Measurements from ENCODE around the gene ARHGEF38. TPM values are rescaled to one million over a fixed set of nuclear protein-coding genes. Genes with fewer than 3 reads are reported as not detected.

The ARHGEF38 gene
- total RNA-seq, 1 donor from 2014 or later = not detected

GRCh38 chr4:105677709-105678108 lies 125.3 kb downstream of the ARHGEF38 start:
- no peak for DNase-seq (ENCODE audit: low read depth)
- no peak overlapping the region for H3K4me3 Mint-ChIP-seq (ENCODE audit: unreplicated experiment)
- H3K27ac Mint-ChIP-seq (ENCODE audit: unreplicated experiment) = no peak overlapping the region
- Histone ChIP-seq H3K9ac (ENCODE audit: low read length) (no peak overlapping the region), H3K36me3 (ENCODE audit: insufficient read depth, low read length) (peaks cover 6% of the 10 kb centered on the region), H3K27ac (ENCODE audit: low read depth, low read length) (no peak overlapping the region), H3K4me2 (ENCODE audit: low read length) (no peak overlapping the region), H4K20me1 (ENCODE audit: insufficient read depth, low read length) (no peaks in the 10 kb centered on the region), H3K4me3 (ENCODE audit: insufficient read depth, low read depth, low read length) (no peak overlapping the region), H3K27me3 (ENCODE audit: insufficient read depth, low read length) (no peaks in the 10 kb centered on the region), H3K79me2 (ENCODE audit: insufficient read depth, low read length) (no peaks in the 10 kb centered on the region), H2AFZ (ENCODE audit: low read depth, low read length) (no peak overlapping the region), H3K9me3 (ENCODE audit: insufficient read depth, low read depth, low read length) (no peaks in the 10 kb centered on the region), H3K4me1 (ENCODE audit: insufficient read depth, low read length) (no peaks in the 10 kb centered on the region)
- no peak for TF ChIP-seq CTCF (IDR thresholded peaks at IDR 0.05; ENCODE audit: insufficient read depth, low read depth, low read length)
- TF ChIP-seq EZH2 (IDR thresholded peaks at IDR 0.05; ENCODE audit: insufficient read depth, low read length) = no peak
- no peaks in the 10 kb centered on the region for H3K4me1 Mint-ChIP-seq (ENCODE audit: low read depth, unreplicated experiment)
- no peak for FAIRE-seq
- H3K36me3 Mint-ChIP-seq (ENCODE audit: low read depth, unreplicated experiment) = peaks cover 5% of the 10 kb centered on the region
- no peaks in the 10 kb centered on the region for H3K27me3 Mint-ChIP-seq (ENCODE audit: low read depth, unreplicated experiment)
- no peaks in the 10 kb centered on the region for H3K9me3 Mint-ChIP-seq (ENCODE audit: unreplicated experiment)

GRCh38 chr4:105679186-105679585 lies 126.8 kb downstream of the ARHGEF38 start:
- peaks cover 10% of the 10 kb centered on the region for H3K36me3 ChIP-seq (ENCODE audit: insufficient read depth, low read length)
- no peaks in the 10 kb centered on the region for H4K20me1 ChIP-seq (ENCODE audit: insufficient read depth, low read length)
- no peak overlapping the region for H2AFZ ChIP-seq (ENCODE audit: low read depth, low read length)
- peaks cover 5% of the 10 kb centered on the region for H3K36me3 Mint-ChIP-seq (ENCODE audit: low read depth, unreplicated experiment)
- H3K9me3 Mint-ChIP-seq (ENCODE audit: unreplicated experiment) = no peaks in the 10 kb centered on the region
- no peak overlapping the region for H3K27ac ChIP-seq (ENCODE audit: low read depth, low read length)
- no peak for DNase-seq (ENCODE audit: low read depth)
- H3K27me3 Mint-ChIP-seq (ENCODE audit: low read depth, unreplicated experiment) = no peaks in the 10 kb centered on the region
- H3K4me1 Mint-ChIP-seq (ENCODE audit: low read depth, unreplicated experiment) = no peaks in the 10 kb centered on the region
- FAIRE-seq = no peak
- no peak overlapping the region for H3K9ac ChIP-seq (ENCODE audit: low read length)
- no peaks in the 10 kb centered on the region for H3K9me3 ChIP-seq (ENCODE audit: insufficient read depth, low read depth, low read length)
- no peak overlapping the region for H3K4me2 ChIP-seq (ENCODE audit: low read length)
- H3K4me3 ChIP-seq (ENCODE audit: insufficient read depth, low read depth, low read length) = no peak overlapping the region
- TF ChIP-seq EZH2 (IDR thresholded peaks at IDR 0.05; ENCODE audit: insufficient read depth, low read length) = no peak
- TF ChIP-seq CTCF (IDR thresholded peaks at IDR 0.05; ENCODE audit: insufficient read depth, low read depth, low read length) = no peak
- no peak overlapping the region for H3K4me3 Mint-ChIP-seq (ENCODE audit: unreplicated experiment)
- H3K27ac Mint-ChIP-seq (ENCODE audit: unreplicated experiment) = no peak overlapping the region
- no peaks in the 10 kb centered on the region for H3K4me1 ChIP-seq (ENCODE audit: insufficient read depth, low read length)
- H3K79me2 ChIP-seq (ENCODE audit: insufficient read depth, low read length) = no peaks in the 10 kb centered on the region
- no peaks in the 10 kb centered on the region for H3K27me3 ChIP-seq (ENCODE audit: insufficient read depth, low read length)

DNA sequence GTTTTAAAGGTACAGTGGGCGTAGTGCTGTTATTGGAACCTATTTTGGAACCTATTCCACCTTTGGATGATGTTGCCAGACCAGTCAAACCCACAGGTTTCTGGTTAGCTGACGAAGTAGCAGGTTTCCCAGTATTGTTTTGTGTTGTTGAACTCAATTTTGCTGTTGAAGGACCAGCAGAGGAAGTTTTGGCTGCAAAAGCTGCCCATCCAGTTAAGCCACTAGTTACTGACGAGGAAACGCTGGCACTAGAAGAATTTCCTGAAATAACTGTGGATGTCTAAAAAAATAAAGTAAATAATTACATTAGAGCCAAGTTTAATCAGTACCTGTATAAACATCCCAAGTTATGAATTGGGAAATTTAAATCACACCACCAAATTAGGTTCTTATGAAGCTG lies 130.6 kb downstream of the ARHGEF38 start:
- H3K36me3 ChIP-seq (ENCODE audit: insufficient read depth, low read length) = peaks cover 14% of the 10 kb centered on the region
- TF ChIP-seq CTCF (IDR thresholded peaks at IDR 0.05; ENCODE audit: insufficient read depth, low read depth, low read length) (no peak), EZH2 (IDR thresholded peaks at IDR 0.05; ENCODE audit: insufficient read depth, low read length) (no peak)

More for the DNA sequence above, 130.6 kb downstream of the ARHGEF38 start:
- no peak overlapping the region for H3K4me2 ChIP-seq (ENCODE audit: low read length)
- H3K27me3 ChIP-seq (ENCODE audit: insufficient read depth, low read length) = no peaks in the 10 kb centered on the region
- no peak for DNase-seq (ENCODE audit: low read depth)
- no peaks in the 10 kb centered on the region for H3K27me3 Mint-ChIP-seq (ENCODE audit: low read depth, unreplicated experiment)
- no peak overlapping the region for H3K4me3 Mint-ChIP-seq (ENCODE audit: unreplicated experiment)
- H3K36me3 Mint-ChIP-seq (ENCODE audit: low read depth, unreplicated experiment) = peaks cover 5% of the 10 kb centered on the region
- H3K4me3 ChIP-seq (ENCODE audit: insufficient read depth, low read depth, low read length) = no peak overlapping the region
- H3K79me2 ChIP-seq (ENCODE audit: insufficient read depth, low read length) = no peaks in the 10 kb centered on the region
- H2AFZ ChIP-seq (ENCODE audit: low read depth, low read length) = no peak overlapping the region
- H3K27ac Mint-ChIP-seq (ENCODE audit: unreplicated experiment) = no peak overlapping the region
- no peaks in the 10 kb centered on the region for H4K20me1 ChIP-seq (ENCODE audit: insufficient read depth, low read length)
- H3K9me3 Mint-ChIP-seq (ENCODE audit: unreplicated experiment) = no peaks in the 10 kb centered on the region
- no peaks in the 10 kb centered on the region for H3K4me1 ChIP-seq (ENCODE audit: insufficient read depth, low read length)
- no peaks in the 10 kb centered on the region for H3K9me3 ChIP-seq (ENCODE audit: insufficient read depth, low read depth, low read length)
- H3K27ac ChIP-seq (ENCODE audit: low read depth, low read length) = no peak overlapping the region
- no peaks in the 10 kb centered on the region for H3K4me1 Mint-ChIP-seq (ENCODE audit: low read depth, unreplicated experiment)
- FAIRE-seq = no peak
- H3K9ac ChIP-seq (ENCODE audit: low read length) = no peak overlapping the region

Data from astrocyte (in vitro differentiated cells and primary cell).